Fibroblast of lung (primary cell): Measurements from ENCODE around the gene LARP4B.

Source experiments
- CTCF ChIP-seq, 2 donors: IDR thresholded peaks in 1 of 2; conservative IDR thresholded peaks in 1 of 2; 1 replicate in 1 of 2; 2 replicates in 1 of 2; pipeline ENCODE4 v1.5.1; 2011 to 2012; ENCODE audit warnings: low read length in 2 of 2, control low read depth in 1 of 2, inconsistent platforms in 1 of 2, low read depth in 1 of 2, mild to moderate bottlenecking in 1 of 2
- EZH2 ChIP-seq: IDR thresholded peaks from 2 replicates; pipeline ENCODE4 v1.5.1; 2012; ENCODE audit warnings: low read length, control low read depth, mild to moderate bottlenecking; ENCODE audit errors: missing control alignments

GRCh38 chr10:782751-783648 lies 148.5 kb downstream of the LARP4B start:
- no peak for TF ChIP-seq CTCF (conservative IDR thresholded peaks at IDR 0.05 in 1 of 2, IDR thresholded peaks at IDR 0.05 in 1 of 2; ENCODE audit: low read depth in 1 of 2, low read length in 2 of 2)
- TF ChIP-seq EZH2: no peak
